ENCODE data around the gene ZNF737. TPM values are rescaled to one million over a fixed set of nuclear protein-coding genes. Genes with fewer than 3 reads are reported as not detected.

ZNF737 gene
- total and polyA plus RNA-seq, 4 donors: 13.5 to 48.5 (median 23.9) TPM

GRCh38 chr19:20513189-20513904 is 52.2 kb downstream of the ZNF737 start:
- no peaks in the 10 kb centered on the region for H3K27me3 ChIP-seq (ENCODE audit: control insufficient read depth, insufficient read depth, low read length)
- H3K4me1 ChIP-seq (ENCODE audit: control insufficient read depth, insufficient read depth, low read length): no peaks in the 10 kb centered on the region
- 95% methylated on average over 4 of the region's 5 CpGs for WGBS (ENCODE audit: insufficient coverage)
- DNase-seq (ENCODE audit: low read depth in 4 of 6, low spot score in 6 of 6): no peak
- H3K36me3 ChIP-seq (ENCODE audit: control insufficient read depth, insufficient read depth, low read length): no peaks in the 10 kb centered on the region
- H3K9me3 ChIP-seq (ENCODE audit: control insufficient read depth, insufficient read depth, low read length): peaks cover 2% of the 10 kb centered on the region
- H3K4me3 ChIP-seq (ENCODE audit: low read depth, low read length): no peak overlapping the region
- no peak overlapping the region for H3K27ac ChIP-seq (ENCODE audit: low read depth, low read length)

- Histone ChIP-seq H3K4me3 (ENCODE audit: low read depth, low read length) (no peak overlapping the region), H3K4me1 (ENCODE audit: control insufficient read depth, insufficient read depth, low read length) (no peaks in the 10 kb centered on the region), H3K27me3 (ENCODE audit: control insufficient read depth, insufficient read depth, low read length) (no peaks in the 10 kb centered on the region), H3K36me3 (ENCODE audit: control insufficient read depth, insufficient read depth, low read length) (no peaks in the 10 kb centered on the region), H3K27ac (ENCODE audit: low read depth, low read length) (no peak overlapping the region), H3K9me3 (ENCODE audit: control insufficient read depth, insufficient read depth, low read length) (peaks cover 2% of the 10 kb centered on the region)
- no CpG with 5 or more reads among the region's 1 CpG for WGBS (ENCODE audit: insufficient coverage)
- DNase-seq (ENCODE audit: low read depth in 4 of 6, low spot score in 6 of 6): peak in 2 of 6 donors; percentile 1 to 8
Observed at GRCh38 chr19:20503476-20503875, 62.1 kb downstream of the ZNF737 start.

Other genes with a start within 250 kb of the ZNF737 start
- 10 to 100 TPM; 19.1 to 28.7 TPM for gene ZNF626, start 95.8 kb upstream of the ZNF737 start, total RNA-seq
- gene ZNF626, start 95.8 kb upstream of the ZNF737 start, polyA plus RNA-seq (ENCODE audit: insufficient read length in 2 of 2): 10 to 100 TPM; 13.4 to 17.5 TPM
- gene ZNF66, start 210.5 kb upstream of the ZNF737 start, total RNA-seq: 10 to 100 TPM in 1 of 2 donors, 1 to 10 TPM in 1; 8.0 to 10.1 TPM
- 1 to 10 TPM; 3.4 to 4.7 TPM for gene ZNF66, start 210.5 kb upstream of the ZNF737 start, polyA plus RNA-seq (ENCODE audit: insufficient read length in 2 of 2)